LNCaP clone FGC (cell line): Measurements from ENCODE around the gene KIF17.

ENCODE experiments used
- DNase-seq: peaks from one replicate; pipeline ENCODE4 v3.0.0-alpha.2; 2011; ENCODE audit warnings: low read depth
- H3K4me3 ChIP-seq: 2 replicates; pipeline ENCODE4 v1.5.1; 2011; ENCODE audit warnings: mild to moderate bottlenecking, low read depth, low read length, control low read depth
- CTCF ChIP-seq: IDR thresholded peaks from 2 replicates; pipeline ENCODE4 v1.5.1; 2012; ENCODE audit warnings: mild to moderate bottlenecking; ENCODE audit not compliant: control insufficient read depth, insufficient read depth; ENCODE audit errors: extremely low read depth

Gene KIF17

GRCh38 chr1:20668581-20668980 lies 49.2 kb downstream of the KIF17 start:
- TF ChIP-seq CTCF: no peak
- H3K4me3 ChIP-seq: no peak overlapping the region
- DNase-seq: no peak

GRCh38 chr1:20666804-20667203 lies 51.0 kb downstream of the KIF17 start:
- no peak for DNase-seq
- TF ChIP-seq CTCF: no peak
- H3K4me3 ChIP-seq: no peak overlapping the region

- no peak for TF ChIP-seq CTCF
- H3K4me3 ChIP-seq: no peak overlapping the region
- DNase-seq: no peak
Measured at GRCh38 chr1:20666146-20666545, 51.7 kb downstream of the KIF17 start.

GRCh38 chr1:20665726-20666125 lies 52.1 kb downstream of the KIF17 start:
- no peak overlapping the region for H3K4me3 ChIP-seq
- TF ChIP-seq CTCF: no peak
- no peak for DNase-seq

- no peak for TF ChIP-seq CTCF
- no peak overlapping the region for H3K4me3 ChIP-seq
- no peak for DNase-seq
Measured at GRCh38 chr1:20663969-20664715, 53.7 kb downstream of the KIF17 start.

GRCh38 chr1:20663365-20663764 lies 54.4 kb downstream of the KIF17 start:
- no peak for DNase-seq
- no peak for TF ChIP-seq CTCF
- no peak overlapping the region for H3K4me3 ChIP-seq

GRCh38 chr1:20662110-20662475 lies 55.7 kb downstream of the KIF17 start:
- no peak for TF ChIP-seq CTCF
- DNase-seq: no peak
- peak overlapping the region; percentile 87 for H3K4me3 ChIP-seq
